ENCODE data around the gene HOXB8. TPM values are rescaled to one million over a fixed set of nuclear protein-coding genes. Genes with fewer than 3 reads are reported as not detected.

The HOXB8 gene
- total RNA-seq, 1 experiment from 2014 or later: 45.9 TPM

DNA sequence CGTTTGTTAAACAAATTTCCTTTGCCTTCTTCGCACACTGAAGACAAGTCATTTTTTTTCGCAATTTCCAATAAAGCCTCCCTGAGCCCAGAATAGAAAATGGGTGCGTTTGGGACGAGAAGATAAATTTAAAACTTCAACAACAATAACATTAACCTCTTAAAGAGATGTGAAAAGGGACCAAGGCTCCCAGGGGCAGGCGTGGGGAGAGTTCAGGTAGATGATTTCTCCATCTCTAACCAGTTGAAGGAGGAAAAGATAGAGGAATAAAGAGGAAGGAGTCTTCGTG, 35.7 kb downstream of the HOXB8 start:
- DNase-seq (ENCODE audit: low read depth, low spot score) (no peak), ATAC-seq (no peak)
- CTCF ChIA-PET: interaction anchor here (0.6 to 0.7 kb wide), 4 partner anchors 244 to 1087 kb away, joined by 4 to 9 read pairs (median 6); no protein-coding TSS in a partner anchor
- Histone ChIP-seq H3K9me3 (ENCODE audit: control insufficient read depth, insufficient read depth, low read depth, low read length) (no peaks in the 10 kb centered on the region), H3K27ac (ENCODE audit: low read length) (peak overlapping the region; percentile 99), H3K27me3 (ENCODE audit: control insufficient read depth, insufficient read depth, low read length) (no peaks in the 10 kb centered on the region), H3K36me3 (ENCODE audit: control insufficient read depth, insufficient read depth, low read length) (peaks cover 9% of the 10 kb centered on the region), H3K4me1 (ENCODE audit: control insufficient read depth, insufficient read depth, low read length) (peaks cover 78% of the 10 kb centered on the region), H3K4me3 (ENCODE audit: low read depth in 2 of 2, low read length in 2 of 2) (peak overlapping the region; percentile 70 to 99)
- POLR2A ChIA-PET: interaction anchor here (0.6 kb wide), 1 partner anchor 21 kb away, joined by 7 read pairs; no protein-coding TSS in a partner anchor
- TF ChIP-seq SIN3A (IDR thresholded peaks at IDR 0.05; ENCODE audit: borderline replicate concordance, insufficient read depth, low read depth, low read length): no peak
- TF ChIP-seq, protein P1, sequence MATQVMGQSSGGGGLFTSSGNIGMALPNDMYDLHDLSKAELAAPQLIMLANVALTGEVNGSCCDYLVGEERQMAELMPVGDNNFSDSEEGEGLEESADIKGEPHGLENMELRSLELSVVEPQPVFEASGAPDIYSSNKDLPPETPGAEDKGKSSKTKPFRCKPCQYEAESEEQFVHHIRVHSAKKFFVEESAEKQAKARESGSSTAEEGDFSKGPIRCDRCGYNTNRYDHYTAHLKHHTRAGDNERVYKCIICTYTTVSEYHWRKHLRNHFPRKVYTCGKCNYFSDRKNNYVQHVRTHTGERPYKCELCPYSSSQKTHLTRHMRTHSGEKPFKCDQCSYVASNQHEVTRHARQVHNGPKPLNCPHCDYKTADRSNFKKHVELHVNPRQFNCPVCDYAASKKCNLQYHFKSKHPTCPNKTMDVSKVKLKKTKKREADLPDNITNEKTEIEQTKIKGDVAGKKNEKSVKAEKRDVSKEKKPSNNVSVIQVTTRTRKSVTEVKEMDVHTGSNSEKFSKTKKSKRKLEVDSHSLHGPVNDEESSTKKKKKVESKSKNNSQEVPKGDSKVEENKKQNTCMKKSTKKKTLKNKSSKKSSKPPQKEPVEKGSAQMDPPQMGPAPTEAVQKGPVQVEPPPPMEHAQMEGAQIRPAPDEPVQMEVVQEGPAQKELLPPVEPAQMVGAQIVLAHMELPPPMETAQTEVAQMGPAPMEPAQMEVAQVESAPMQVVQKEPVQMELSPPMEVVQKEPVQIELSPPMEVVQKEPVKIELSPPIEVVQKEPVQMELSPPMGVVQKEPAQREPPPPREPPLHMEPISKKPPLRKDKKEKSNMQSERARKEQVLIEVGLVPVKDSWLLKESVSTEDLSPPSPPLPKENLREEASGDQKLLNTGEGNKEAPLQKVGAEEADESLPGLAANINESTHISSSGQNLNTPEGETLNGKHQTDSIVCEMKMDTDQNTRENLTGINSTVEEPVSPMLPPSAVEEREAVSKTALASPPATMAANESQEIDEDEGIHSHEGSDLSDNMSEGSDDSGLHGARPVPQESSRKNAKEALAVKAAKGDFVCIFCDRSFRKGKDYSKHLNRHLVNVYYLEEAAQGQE (IDR thresholded peaks at IDR 0.05; ENCODE audit: insufficient read depth in 1 of 2, low read depth in 2 of 2, low read length in 1 of 2): 0 out of 4 replicates have a peak, but pooled peaks of 1 of the 2 experiments have one; percentile 35
- BruUV-seq (replicated peaks): no TSS peak
- intact Hi-C loops (cut with micrococcal nuclease; ENCODE audit: unreplicated experiment): no loop called here
- in situ Hi-C loops (cut with HindIII; ENCODE audit: low pct_unique_long_range_greater_than_20kb, low sequenced_read_pairs): no loop called here

DNA sequence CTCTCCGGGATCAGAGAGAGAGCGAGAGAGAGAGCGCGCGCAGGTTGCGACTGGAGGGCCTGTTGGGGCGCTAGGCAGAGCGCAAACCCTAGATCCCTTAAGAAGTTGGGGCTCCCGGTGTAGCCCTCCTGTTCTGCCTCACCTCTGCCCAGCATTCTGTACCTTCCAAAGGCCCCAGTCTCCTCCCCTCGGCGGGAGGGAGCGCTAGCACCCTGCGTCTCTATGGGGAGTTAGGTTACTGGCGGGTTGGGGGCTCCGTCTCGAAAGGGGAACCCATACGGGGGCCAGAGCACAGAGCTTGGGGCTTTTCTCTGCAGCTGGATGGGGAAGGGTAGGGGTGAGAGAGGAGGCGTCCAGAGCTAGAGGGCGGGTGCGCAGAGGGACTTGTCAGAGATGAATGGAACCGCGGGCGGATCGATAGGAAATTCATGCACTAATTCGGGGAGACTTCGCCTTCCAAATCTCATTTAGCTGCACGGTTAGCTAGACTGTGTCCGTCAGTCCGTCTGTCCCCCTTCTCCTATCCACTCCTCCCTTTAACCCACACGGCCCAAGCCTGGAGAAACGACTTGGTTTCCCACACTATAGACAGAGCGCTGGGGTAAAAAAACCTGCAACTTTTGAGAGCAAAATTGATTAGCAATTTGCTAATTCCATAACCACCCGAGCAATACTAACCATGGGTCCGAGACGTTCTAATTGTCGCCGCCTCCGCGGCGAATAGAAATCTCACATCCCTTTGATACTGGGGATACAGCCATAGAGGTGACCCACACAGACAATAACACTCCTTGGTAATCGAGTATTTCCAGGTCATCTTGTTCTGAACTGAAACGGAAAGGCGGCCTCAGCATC, 36.2 kb downstream of the HOXB8 start:
- ChIA-PET CTCF (interaction anchor here (0.6 kb wide), 1 partner anchor 408 kb away, joined by 7 read pairs; no protein-coding TSS in a partner anchor), POLR2A (no interaction called here)
- in situ Hi-C loops (cut with HindIII; ENCODE audit: low pct_unique_long_range_greater_than_20kb, low sequenced_read_pairs): no loop called here
- H3K9me3 ChIP-seq (ENCODE audit: control insufficient read depth, insufficient read depth, low read depth, low read length): no peaks in the 10 kb centered on the region
- TF ChIP-seq, protein P1 (IDR thresholded peaks at IDR 0.05; ENCODE audit: insufficient read depth in 1 of 2, low read depth in 2 of 2, low read length in 1 of 2): no peak
- TF ChIP-seq TCF7L2 (IDR thresholded peaks at IDR 0.05; ENCODE audit: low read depth, low read length) (peak; percentile 83), SIN3A (IDR thresholded peaks at IDR 0.05; ENCODE audit: borderline replicate concordance, insufficient read depth, low read depth, low read length) (no peak; the same call in 1 of the 2 replicates)
- no peaks in the 10 kb centered on the region for H3K27me3 ChIP-seq (ENCODE audit: control insufficient read depth, insufficient read depth, low read length)
- ATAC-seq (peak; percentile 2; the same call in 1 of the 2 replicates), DNase-seq (ENCODE audit: low read depth, low spot score) (no peak)
- intact Hi-C loops (cut with micrococcal nuclease; ENCODE audit: unreplicated experiment): no loop called here
- TSS peak; percentile 64 for BruUV-seq (replicated peaks)
- peaks cover 9% of the 10 kb centered on the region for H3K36me3 ChIP-seq (ENCODE audit: control insufficient read depth, insufficient read depth, low read length)
- H3K4me1 ChIP-seq (ENCODE audit: control insufficient read depth, insufficient read depth, low read length): peaks cover 78% of the 10 kb centered on the region
- peak overlapping the region; percentile 70 to 99 for H3K4me3 ChIP-seq (ENCODE audit: low read depth in 2 of 2, low read length in 2 of 2)
- H3K27ac ChIP-seq (ENCODE audit: low read length): peak overlapping the region; percentile 99
